ENCODE results near the gene ELAVL2. TPM values are rescaled to one million over a fixed set of nuclear protein-coding genes. Genes with fewer than 3 reads are reported as not detected.

Gene ELAVL2
- total RNA-seq, 1 donor from 2014 or later = 0.51 TPM

GRCh38 chr9:23683611-23684061, 142.4 kb downstream of the ELAVL2 start:
- Mint-ChIP-seq H3K4me3 (ENCODE audit: unreplicated experiment) (no peak overlapping the region), H3K9me3 (ENCODE audit: unreplicated experiment) (no peaks in the 10 kb centered on the region), H3K36me3 (ENCODE audit: unreplicated experiment) (no peaks in the 10 kb centered on the region), H3K4me1 (ENCODE audit: unreplicated experiment) (peaks cover 12% of the 10 kb centered on the region), H3K27me3 (ENCODE audit: unreplicated experiment) (no peaks in the 10 kb centered on the region), H3K27ac (ENCODE audit: unreplicated experiment) (no peak overlapping the region)
- DNase-seq (ENCODE audit: extremely low spot score, unreplicated experiment) = no peak
- TF ChIP-seq CTCF (IDR thresholded peaks at IDR 0.05) = no peak

- DNase-seq (ENCODE audit: extremely low spot score, unreplicated experiment) = no peak
- Mint-ChIP-seq H3K4me3 (ENCODE audit: unreplicated experiment) (no peak overlapping the region), H3K9me3 (ENCODE audit: unreplicated experiment) (no peaks in the 10 kb centered on the region), H3K27me3 (ENCODE audit: unreplicated experiment) (no peaks in the 10 kb centered on the region), H3K36me3 (ENCODE audit: unreplicated experiment) (no peaks in the 10 kb centered on the region), H3K27ac (ENCODE audit: unreplicated experiment) (no peak overlapping the region), H3K4me1 (ENCODE audit: unreplicated experiment) (peaks cover 12% of the 10 kb centered on the region)
- TF ChIP-seq CTCF (IDR thresholded peaks at IDR 0.05) = no peak
Observed at GRCh38 chr9:23682891-23683431, 143.1 kb downstream of the ELAVL2 start.

GRCh38 chr9:23682352-23682751, 143.7 kb downstream of the ELAVL2 start:
- no peak for DNase-seq (ENCODE audit: extremely low spot score, unreplicated experiment)
- Mint-ChIP-seq H3K27me3 (ENCODE audit: unreplicated experiment) (no peaks in the 10 kb centered on the region), H3K36me3 (ENCODE audit: unreplicated experiment) (no peaks in the 10 kb centered on the region), H3K27ac (ENCODE audit: unreplicated experiment) (no peak overlapping the region), H3K4me3 (ENCODE audit: unreplicated experiment) (no peak overlapping the region), H3K9me3 (ENCODE audit: unreplicated experiment) (no peaks in the 10 kb centered on the region), H3K4me1 (ENCODE audit: unreplicated experiment) (peaks cover 12% of the 10 kb centered on the region)
- TF ChIP-seq CTCF (IDR thresholded peaks at IDR 0.05) = no peak

- TF ChIP-seq CTCF (IDR thresholded peaks at IDR 0.05) = no peak
- Mint-ChIP-seq H3K4me1 (ENCODE audit: unreplicated experiment) (no peaks in the 10 kb centered on the region), H3K4me3 (ENCODE audit: unreplicated experiment) (no peak overlapping the region), H3K36me3 (ENCODE audit: unreplicated experiment) (no peaks in the 10 kb centered on the region), H3K27ac (ENCODE audit: unreplicated experiment) (no peak overlapping the region), H3K27me3 (ENCODE audit: unreplicated experiment) (no peaks in the 10 kb centered on the region), H3K9me3 (ENCODE audit: unreplicated experiment) (peaks cover 8% of the 10 kb centered on the region)
- no peak for DNase-seq (ENCODE audit: extremely low spot score, unreplicated experiment)
Observed at GRCh38 chr9:23677446-23677845, 148.6 kb downstream of the ELAVL2 start.

- Mint-ChIP-seq H3K9me3 (ENCODE audit: unreplicated experiment) (peaks cover 8% of the 10 kb centered on the region), H3K4me1 (ENCODE audit: unreplicated experiment) (no peaks in the 10 kb centered on the region), H3K36me3 (ENCODE audit: unreplicated experiment) (no peaks in the 10 kb centered on the region), H3K27ac (ENCODE audit: unreplicated experiment) (no peak overlapping the region), H3K4me3 (ENCODE audit: unreplicated experiment) (no peak overlapping the region), H3K27me3 (ENCODE audit: unreplicated experiment) (no peaks in the 10 kb centered on the region)
- no peak for DNase-seq (ENCODE audit: extremely low spot score, unreplicated experiment)
- no peak for TF ChIP-seq CTCF (IDR thresholded peaks at IDR 0.05)
Observed at GRCh38 chr9:23674016-23674585, 151.9 kb downstream of the ELAVL2 start.

Data from osteocyte (in vitro differentiated cells).